HG03095 (cell line): Measurements from ENCODE around the gene N4BP2.

Experiments used
- ATAC-seq: cut with Tn5 transposase; IDR thresholded peaks from one replicate; pipeline ENCODE4 v1.9.1; 2021; ENCODE audit warnings: moderate library complexity; ENCODE audit not compliant: unreplicated experiment

Gene N4BP2

DNA sequence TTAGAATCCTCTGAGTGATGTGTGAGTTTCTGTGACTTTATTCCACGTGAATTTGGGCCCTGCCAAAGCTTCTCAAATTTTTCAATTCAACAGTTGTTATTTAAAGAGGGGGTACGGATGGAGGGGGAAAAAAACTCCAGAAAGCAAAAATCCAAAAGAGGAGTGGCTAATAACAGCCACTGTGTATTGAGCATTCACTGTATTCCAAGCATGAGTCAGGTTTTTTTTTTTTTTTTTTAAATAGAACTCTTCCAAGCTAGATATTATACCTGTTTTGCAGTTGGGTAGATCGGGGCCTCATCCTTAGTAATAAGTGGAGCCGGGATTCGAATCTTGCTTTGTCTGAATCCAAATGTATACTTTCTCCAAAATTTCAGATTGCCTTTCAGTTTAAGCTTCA, 133.8 kb downstream of the N4BP2 start:
- no peak for ATAC-seq

GRCh38 chr4:40190880-40191815, 134.5 kb downstream of the N4BP2 start:
- ATAC-seq = no peak

GRCh38 chr4:40192114-40193015, 135.7 kb downstream of the N4BP2 start:
- peak; percentile 36 for ATAC-seq

- ATAC-seq = peak; percentile 33
These were observed 136.4 kb downstream of the N4BP2 start for GRCh38 chr4:40193016-40193571.

DNA sequence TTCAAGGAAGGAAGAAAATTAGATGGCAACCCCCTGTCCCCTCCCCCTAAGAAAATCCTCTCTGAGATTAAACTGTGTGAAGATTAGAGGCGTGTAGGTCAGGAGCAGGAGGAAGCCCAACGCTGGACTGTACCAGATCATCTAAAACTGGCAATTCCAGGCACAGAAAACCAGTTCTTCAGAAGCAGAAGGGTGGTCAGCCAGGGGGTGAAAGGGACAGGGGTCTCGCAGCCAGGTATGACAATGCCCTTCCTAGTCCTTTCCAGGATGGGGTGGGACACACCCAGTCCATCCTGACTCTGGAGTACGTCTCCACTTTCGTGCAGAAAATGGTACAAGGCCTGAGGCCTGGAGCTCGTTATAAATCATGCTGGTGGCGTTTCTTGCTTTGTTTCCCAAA, 136.9 kb downstream of the N4BP2 start:
- no peak for ATAC-seq

DNA sequence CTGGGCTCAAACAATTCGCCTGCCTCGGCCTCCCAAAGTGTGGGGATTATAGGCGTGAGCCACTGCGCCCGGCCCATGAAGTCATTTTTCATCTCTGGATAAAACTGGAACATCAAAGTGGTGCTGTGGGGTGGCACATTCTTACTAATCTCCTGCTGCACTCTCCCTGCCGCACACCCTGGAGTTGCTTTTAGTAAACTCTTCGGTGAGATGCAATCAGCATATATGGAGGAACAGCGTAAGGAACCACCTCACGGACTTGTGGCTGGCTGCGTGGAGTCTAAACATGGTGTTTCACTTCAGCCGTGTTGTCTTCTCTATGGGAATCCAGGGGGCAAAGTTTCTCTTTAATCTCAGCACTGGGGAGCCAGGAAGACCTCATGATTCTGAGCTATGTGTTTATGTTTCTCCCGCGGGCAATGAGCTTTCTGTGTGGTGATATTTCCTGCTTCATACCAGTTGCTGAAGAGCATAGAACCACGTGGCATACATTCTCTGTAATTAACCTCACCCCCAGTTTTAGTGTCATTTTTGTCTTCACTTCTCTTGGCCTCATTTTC, 138.0 kb downstream of the N4BP2 start:
- ATAC-seq = no peak

- ATAC-seq = no peak
These were observed 138.8 kb downstream of the N4BP2 start for GRCh38 chr4:40195182-40196177.

DNA sequence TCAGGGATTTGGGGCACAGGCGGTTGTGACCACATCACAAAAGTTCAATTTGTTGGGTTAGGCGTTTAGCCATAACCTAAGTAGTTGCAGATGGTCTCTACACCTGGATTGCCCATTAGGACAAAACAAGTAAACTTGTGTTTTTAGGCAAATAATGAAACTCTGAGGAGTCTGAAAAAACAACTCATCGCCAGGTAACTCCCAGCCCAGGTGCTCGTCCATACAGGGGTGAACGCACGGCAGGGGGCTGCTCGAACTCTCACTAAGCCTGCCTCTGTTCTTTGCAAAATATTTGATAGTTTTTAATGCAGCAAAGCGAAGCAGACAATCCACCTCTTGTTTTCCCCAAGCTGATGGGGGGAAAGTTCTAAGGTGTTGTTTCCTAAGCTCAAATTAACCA, 139.6 kb downstream of the N4BP2 start:
- ATAC-seq = no peak

- ATAC-seq = no peak
These were observed 140.2 kb downstream of the N4BP2 start, which contains the start of gene RHOH for GRCh38 chr4:40196724-40197281. TSS of gene RHOH (plus strand) at chr4:40197031. CDS start at chr4:40243387, 46,356 bp downstream.

GRCh38 chr4:40197879-40198689, 141.4 kb downstream of the N4BP2 start:
- ATAC-seq = no peak

DNA sequence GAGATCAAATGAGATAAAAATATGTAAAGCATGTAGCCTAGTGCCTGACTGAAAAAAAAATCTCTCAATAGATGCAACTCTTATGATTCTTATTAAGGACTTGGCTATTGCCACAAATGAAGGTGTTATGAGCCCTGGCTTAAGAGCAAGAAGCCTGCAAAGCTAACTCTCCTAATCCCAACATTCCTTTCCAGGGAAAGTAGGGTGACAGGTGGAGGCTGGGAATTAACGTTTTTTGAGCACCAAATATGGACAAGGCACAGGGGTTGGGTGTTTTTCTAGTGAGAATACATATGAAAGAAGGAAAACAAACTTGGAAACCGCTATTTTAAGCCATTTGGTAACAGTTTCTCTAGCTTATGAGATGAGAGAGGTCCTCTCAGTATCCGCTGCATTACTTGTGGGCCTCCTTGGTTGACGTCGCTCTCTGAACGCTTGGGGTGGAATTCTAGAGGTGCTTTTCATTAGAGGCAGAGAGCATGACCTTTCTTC, 142.6 kb downstream of the N4BP2 start:
- ATAC-seq = no peak

DNA sequence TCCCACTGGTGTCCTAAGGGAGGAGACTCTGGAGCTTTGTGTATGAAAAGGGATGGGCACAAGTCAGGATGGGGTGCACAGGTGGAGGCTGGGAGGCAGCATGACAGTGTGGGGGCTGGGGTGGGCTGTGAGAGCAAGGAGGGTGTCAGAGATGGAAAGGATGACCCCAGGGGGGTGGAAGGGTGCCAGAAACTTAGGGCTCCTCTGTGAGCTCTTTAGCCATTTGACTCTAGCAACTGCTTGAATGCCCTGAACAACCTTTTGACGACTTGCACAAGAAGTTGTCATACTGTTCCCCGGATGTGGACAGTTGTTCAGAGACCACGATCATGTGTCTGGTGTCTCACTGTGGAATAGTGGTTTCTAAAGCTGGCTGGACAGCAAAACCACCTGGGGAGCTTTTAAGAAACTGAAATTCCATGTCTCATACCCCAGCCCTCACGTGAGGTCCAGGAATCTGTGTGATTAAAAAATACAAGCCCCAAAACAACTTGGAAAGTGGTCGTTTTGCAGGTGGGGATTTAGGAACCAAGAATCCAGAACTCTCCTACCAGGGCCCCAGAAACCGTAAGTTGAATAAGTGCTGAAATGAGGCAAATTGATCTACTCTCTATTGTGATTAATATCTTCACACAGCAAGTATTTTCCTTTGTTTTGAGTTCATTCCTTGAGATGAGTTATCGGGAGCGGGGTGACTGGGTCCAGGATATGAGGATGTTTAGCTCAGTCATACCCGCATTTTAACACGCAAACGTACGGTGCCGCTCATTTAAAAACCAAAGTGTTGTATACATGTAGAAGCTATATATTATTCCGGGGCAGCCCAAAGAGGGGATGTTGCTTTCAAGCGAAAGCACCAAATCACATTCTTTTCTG, 143.6 kb downstream of the N4BP2 start:
- ATAC-seq = peak; percentile 52

- no peak for ATAC-seq
These were observed 144.5 kb downstream of the N4BP2 start for GRCh38 chr4:40200875-40201801.

DNA sequence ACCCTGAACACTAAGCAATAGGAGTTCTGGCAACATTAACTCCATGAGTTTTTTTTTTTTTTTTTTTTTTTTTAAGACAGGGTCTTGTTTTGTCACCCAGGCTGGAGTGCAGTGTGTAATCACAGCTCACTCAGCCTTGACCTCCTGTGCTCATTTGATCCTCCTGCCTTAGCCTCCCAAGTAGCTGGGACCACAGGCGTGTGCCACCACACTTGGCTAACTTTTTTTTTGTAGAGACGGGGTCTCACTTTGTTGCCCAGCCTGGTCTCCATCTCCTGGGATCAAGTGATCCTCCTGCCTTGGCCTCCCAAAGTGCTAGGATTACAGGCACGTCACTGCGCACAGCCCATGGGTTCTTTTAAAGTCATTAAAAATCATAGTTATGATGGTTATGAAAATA, 145.2 kb downstream of the N4BP2 start:
- no peak for ATAC-seq

DNA sequence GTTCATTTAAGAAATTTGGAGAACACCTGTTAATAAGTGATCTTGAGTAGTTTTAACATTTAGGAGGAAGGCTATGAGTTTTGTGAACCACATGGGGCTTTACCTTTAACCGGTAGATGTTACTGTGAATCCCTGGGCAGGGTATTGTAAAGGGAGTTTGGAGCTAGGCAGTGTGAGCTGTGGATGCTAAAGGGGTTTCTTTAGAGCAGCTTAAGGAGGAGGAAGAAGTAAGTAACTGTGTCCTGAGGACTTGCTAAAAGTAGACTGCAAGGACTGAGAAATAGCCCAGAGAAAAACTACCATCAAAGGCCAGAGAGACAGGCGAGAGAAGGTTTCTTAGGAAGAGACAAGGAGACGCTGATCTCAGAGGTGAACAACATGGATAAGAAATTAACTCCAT, 145.8 kb downstream of the N4BP2 start:
- ATAC-seq = no peak

DNA sequence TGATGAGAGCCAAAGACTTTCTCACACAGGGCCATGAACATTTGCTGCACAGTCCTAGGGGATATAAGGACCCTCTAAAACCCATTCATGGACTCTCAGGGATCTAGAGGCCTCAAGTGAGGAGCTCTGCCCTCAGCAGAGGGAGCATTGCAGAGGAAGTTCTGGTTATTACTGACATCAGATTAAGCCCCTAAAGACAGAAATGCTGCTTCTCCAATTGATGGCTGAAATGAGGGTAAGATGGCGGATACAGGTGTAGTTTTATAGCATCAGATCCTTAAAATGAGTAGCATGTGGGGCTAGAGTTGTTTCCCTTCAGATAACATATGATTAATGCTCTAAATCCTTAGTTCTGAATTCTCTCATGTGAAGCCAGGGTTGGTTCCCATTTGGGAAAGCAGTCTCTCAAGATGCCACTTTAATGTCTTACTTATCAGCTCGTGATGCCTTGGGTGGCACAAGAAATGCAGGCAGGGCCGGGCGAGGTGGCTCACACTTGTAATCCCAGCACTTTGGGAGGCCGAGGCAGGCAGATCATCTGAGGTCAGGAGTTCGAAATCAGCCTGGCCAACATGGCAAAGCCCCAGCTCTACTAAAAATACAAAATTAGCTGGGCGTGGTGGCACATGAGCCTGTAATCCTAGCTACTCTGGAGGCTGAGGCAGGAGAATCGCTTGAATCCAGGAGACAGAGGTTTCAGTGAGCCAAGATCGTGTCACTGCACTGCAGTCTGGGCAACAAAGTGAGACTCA, 148.0 kb downstream of the N4BP2 start:
- ATAC-seq = no peak
